IPS-18c (cell line): ENCODE results near the gene GNG13.
"Not testable (repeated sequence)": the region's sequence is repeated elsewhere in the genome, so short reads cannot be mapped to it uniquely, and the experiment has no call there.

Source experiments
- H3K4me3 ChIP-seq: 2 replicates; pipeline ENCODE4 v1.7.0; 2013; ENCODE audit warnings: low read depth, mild to moderate bottlenecking, low read length, moderate library complexity; ENCODE audit not compliant: insufficient read depth
- H3K9me3 ChIP-seq: one replicate; pipeline ENCODE4 v1.6.1; 2013; ENCODE audit warnings: mild to moderate bottlenecking, low read length, moderate library complexity; ENCODE audit not compliant: control insufficient read depth, insufficient read depth

Gene GNG13

DNA sequence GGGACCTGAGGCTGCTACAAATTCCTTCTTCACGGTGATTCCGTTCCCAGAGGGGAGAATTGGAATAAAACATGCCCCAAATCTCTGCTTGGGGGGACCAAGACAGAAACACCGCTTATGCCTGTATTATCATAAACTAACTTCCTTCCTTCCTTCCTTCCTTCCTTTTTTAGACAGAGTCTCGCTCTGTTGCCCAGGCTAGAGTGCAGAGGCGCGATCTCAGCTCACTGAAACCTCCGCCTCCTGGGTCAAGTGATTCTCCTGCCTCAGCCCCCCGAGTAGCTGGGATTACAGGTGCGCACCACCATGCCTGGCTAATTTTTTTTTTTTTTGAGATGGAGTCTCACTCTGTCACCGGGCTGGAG is 19.5 kb upstream of the GNG13 start:
- not testable (repeated sequence) for H3K4me3 ChIP-seq, H3K9me3 ChIP-seq

DNA sequence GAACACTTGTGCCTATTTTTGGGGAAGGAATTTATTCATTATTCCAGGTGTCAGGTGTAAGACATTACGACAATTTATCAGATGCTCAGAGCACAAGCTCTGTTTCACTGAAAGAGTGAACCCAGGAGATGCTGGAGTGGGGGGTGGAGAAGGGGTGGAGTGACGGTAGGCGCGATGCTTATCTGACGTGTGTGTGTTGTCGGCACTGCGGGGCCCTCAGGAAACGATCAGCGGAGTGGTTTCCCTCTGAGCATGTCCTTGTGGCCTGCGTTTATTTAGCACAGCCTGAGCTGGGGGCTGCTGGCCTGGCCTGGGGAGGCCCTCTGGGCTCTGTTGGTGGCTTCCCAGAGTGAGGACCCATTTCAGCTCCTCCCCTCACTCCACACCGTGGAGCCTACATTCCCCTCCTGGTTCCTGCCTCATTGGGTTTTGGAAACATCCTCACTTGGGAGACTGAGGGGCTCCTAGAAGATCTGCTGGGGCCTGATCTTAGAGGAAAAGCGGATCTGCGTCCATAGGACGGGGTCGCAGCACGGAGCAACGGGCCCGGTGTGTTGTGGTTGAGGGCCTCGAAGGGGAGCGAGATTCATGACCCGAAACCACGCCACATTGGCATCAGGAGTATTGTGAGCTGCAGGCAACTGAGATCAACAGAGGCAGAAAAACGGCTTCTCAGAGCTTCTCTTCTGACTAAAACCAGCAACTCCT is 19.0 kb upstream of the GNG13 start:
- Histone ChIP-seq H3K9me3 (no peaks in the 10 kb centered on the region), H3K4me3 (no peak overlapping the region)

DNA sequence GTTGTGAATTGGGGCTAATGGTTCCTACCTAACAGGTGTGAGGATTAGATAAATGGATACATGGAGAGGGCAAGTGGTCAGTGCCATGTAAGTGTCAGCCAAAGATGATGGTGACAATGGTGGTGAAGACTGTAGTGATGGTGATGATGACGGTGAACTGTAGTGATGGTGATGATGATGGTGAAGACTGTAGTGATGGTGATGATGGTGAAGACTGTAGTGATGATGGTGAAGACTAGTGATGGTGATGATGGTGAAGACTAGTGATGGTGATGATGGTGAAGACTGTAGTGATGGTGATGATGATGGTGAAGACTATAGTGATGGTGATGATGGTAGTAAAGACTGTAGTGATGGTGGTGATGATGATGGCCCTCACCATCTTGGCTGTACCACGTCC is 18.1 kb upstream of the GNG13 start:
- Histone ChIP-seq H3K4me3 (no peak overlapping the region), H3K9me3 (no peaks in the 10 kb centered on the region)

GRCh38 chr16:818132-818531 is 17.6 kb upstream of the GNG13 start:
- no peaks in the 10 kb centered on the region for H3K9me3 ChIP-seq
- no peak overlapping the region for H3K4me3 ChIP-seq

DNA sequence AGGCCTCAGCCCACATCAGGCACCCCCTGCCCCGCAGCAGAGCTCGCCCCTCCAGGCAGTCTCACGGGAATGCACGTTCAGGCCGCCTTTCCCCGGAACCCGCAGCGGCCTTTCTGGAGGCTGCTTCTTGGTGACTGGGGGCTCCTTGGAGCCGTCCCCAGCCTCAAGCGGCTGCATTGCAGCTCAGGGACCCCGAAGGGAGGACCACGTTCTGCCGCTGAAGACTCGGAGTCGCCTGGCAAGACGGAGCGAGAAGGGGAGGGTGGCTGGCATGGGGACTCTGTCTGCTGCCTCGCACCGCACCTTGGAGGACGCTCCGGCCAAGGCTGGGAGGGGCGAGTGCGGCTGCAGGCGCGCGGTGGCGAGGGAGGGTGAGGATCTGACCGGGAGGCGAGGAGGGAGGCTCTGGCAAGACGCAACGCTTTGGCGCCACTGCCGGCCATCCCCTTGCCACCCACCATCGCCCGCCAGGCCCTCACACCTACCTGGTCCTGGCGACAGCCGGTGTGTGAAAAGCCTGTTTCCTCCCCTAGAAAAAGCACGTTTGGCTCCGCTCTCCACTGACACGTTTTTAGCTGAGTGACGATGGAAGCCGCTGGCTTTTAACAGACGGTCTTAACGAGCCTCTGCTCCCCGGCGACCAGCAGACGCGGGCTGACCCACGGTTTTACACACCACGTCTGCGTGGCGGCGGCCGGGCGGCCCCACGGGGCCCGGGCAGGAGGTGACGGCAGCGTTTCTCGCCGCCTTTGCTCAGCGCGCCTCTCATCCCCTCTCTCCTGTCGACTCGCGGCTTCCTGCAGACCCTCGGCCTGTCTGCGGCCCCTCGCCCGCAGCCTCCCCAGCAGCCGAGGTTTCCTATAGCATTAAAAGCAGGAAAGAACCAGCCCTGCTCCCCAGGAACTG is 16.7 kb upstream of the GNG13 start:
- H3K9me3 ChIP-seq, result no peaks in the 10 kb centered on the region
- H3K4me3 ChIP-seq, result no peak overlapping the region

DNA sequence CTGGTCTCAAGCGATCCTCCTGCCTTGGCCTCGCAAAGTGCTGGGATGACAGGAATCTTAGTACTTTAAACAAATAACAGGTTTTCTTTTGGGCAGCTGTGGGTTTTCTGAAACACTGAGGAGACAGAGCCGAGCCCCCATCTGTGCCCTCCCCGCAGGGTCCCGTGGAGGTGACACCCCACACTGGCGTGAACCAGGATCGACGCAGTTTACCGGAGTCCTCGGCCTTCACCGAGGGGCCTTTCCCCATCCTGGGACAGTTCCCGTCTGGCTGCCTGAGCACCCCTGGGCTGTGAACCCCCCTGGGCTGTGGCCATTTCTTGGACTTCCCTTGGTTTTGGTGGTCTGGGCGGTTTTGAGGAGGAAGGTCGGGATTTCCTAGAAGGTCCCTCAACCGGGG is 15.3 kb upstream of the GNG13 start:
- no peaks in the 10 kb centered on the region for H3K9me3 ChIP-seq
- H3K4me3 ChIP-seq, result no peak overlapping the region

- no peaks in the 10 kb centered on the region for H3K9me3 ChIP-seq
- no peak overlapping the region for H3K4me3 ChIP-seq
Observed at GRCh38 chr16:814974-815373, 14.4 kb upstream of the GNG13 start.

GRCh38 chr16:813916-814412 is 13.4 kb upstream of the GNG13 start:
- Histone ChIP-seq H3K9me3 (no peaks in the 10 kb centered on the region), H3K4me3 (no peak overlapping the region)

DNA sequence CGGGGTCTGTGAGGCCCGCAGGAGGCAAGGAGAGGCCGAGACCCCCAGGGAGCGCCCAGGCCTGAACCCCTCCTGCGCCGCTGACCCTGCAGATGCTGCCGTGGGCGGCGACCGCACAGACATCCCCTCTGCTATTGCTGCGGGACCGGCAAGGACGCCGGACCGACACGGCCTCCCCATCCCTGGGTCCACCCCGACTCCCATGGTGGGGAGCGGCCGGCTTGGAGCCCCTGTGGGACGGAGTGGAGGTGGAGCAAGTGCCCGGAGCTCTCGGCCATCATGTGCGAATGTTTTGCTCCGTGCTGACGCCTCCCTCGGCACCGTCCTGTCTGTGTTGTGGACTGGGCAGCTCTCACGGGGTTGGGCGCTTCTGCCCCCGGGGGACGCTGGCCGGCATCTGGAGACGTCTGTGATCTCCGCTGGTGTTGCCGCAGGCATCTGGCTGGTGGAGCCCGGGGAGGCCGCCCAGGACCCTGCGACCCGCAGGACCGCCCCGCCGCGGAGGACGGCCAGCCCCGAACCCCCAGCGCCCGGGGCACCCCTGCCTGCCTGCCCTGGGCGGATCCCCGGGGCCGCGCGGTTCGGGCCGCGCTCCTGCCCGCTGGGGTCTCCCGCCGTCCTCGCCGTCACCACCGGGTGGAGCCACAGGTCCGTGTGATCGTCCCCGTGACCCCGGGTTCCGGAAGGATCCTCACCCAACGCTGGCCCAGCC is 12.8 kb upstream of the GNG13 start:
- Histone ChIP-seq H3K9me3 (no peaks in the 10 kb centered on the region), H3K4me3 (peak overlapping the region; percentile 47)

- H3K4me3 ChIP-seq, result peak overlapping the region; percentile 77
Observed at GRCh38 chr16:808085-808386, 7.5 kb upstream of the GNG13 start.

DNA sequence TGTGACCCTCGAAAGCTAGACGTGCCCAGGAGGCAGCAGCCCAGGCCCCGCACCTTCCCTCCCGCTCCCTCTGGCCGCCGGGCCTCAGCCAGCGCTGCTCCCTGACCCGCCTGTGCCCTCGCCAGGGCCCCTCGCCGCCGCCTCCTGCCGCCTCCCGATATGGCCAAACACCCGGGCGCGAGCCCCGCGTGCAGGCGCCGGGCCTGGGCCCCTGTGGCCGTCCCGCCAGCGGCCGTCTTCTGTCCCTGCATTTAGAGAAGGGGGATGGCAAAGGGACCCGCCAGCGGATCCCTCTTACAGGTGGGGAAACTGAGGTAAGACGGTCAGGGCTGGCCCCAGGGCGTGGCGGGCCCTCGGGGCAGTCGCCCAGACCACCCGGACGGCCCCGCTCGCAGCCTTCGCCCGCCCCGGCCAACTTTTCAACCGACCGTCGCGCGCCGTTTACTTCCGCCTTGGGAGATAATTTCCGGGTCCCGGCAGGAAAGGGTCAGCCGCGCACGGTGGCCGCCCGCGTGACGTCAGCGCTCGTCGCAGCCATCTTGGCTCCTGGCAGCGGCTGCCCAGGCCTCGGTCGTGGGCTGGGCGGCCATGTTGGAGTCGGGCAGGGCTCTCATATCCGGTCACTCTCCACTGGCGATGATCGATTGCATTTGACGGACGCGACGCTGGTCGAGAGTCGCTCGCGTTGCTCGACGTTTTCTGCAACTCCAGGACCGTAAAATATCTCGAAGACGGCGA is 7.0 kb upstream of the GNG13 start:
- Histone ChIP-seq H3K9me3 (no peaks in the 10 kb centered on the region), H3K4me3 (peak overlapping the region; percentile 77)

More at GRCh38 chr16:808085-808386, 7.5 kb upstream of the GNG13 start:
- H3K9me3 ChIP-seq, result no peaks in the 10 kb centered on the region

DNA sequence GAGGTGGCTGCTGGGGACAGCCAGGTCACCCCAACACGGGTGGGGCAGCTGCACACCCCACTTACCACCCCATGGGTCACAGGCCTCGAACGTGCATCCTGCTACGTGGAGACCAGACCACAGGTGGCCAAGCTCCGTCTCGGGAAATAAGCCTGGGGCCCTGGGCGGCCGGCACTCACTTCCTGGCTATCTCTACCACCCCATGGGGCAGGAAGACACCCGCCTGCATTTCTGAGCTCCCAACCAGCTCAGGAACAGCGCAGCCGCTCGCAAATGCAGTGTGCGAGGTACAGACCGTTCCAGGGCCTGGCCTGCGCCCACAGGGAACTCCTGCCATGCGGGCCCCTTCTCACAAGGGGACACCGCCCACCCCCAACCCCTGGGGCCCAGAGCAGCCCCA is 4.9 kb upstream of the GNG13 start:
- no peaks in the 10 kb centered on the region for H3K9me3 ChIP-seq
- H3K4me3 ChIP-seq, result no peak overlapping the region

DNA sequence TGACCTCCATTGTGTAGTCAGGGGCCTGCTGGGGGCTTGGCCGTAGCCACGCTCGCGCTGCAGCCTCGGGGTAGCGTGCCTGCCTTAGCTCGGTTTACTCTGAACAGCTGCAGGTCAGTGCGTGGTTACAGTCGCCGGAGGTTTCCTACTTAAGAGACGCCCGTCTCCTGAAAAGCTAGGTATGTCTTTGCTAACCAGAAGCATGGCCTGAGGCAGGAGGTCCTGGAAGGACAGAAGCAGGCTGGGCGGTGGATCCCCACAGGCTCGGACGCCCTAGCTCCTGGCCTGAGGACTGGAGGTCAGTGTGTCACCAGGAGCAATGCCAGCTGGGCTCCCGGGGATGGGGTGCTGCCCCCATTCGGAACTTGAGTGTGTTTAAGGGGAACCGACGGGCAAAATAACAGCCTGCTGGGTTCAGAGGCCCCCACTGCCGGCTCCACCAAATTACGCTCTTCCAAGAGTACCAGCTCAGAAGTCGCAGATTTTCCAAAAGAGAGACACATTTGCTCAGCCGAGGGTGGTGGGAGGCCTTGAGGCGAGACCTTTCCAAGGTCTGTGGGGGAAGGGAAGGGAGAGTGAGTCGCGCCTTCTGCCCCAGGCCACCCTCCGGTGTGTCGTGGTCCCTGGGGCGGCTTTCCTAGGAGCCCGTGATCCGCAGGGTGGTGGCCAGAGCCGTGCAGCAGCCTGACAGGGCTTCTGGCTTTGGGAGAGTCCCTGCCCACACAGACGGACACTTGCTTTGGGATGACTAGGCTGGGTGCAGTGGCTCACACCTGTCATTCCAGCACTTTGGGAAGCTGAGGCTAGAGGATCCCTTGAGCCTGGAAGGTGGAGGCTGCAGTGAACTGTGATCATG is 3.9 kb upstream of the GNG13 start:
- Histone ChIP-seq H3K4me3 (no peak overlapping the region), H3K9me3 (no peaks in the 10 kb centered on the region)

- Histone ChIP-seq H3K9me3 (no peaks in the 10 kb centered on the region), H3K4me3 (no peak overlapping the region)
Observed at GRCh38 chr16:803754-804080, 3.2 kb upstream of the GNG13 start.

- Histone ChIP-seq H3K4me3 (no peak overlapping the region), H3K9me3 (no peaks in the 10 kb centered on the region)
Observed at GRCh38 chr16:802914-803753, 2.6 kb upstream of the GNG13 start.

DNA sequence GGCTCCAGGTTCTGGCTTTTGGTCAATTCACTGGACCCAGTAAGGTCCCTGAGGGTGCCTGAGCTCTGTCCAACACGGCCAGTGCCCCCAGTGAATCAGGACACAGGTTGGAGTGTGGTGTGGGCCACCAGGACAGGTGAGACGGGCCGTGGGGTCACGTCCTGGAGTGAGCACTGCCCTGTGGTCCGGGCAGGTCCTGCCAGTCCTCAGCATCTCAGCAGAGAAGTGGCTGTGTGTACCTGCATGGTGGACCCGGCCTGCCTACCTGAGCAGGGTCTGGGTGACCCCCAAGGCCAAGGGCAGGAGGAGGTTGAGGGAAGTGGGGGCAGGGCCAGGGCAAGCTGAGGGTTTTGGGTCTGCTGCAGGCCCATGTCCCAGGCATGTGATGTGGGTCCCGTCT is 1.9 kb upstream of the GNG13 start:
- no peak overlapping the region for H3K4me3 ChIP-seq
- no peaks in the 10 kb centered on the region for H3K9me3 ChIP-seq
